Aorta (tissue), 5 donors: Measurements from ENCODE around the gene ASTN1. TPM values are rescaled to one million over a fixed set of nuclear protein-coding genes. Genes with fewer than 3 reads are reported as not detected.

Experiments
- ATAC-seq: fragments of 200-7000 bp; cut with Tn5 transposase; one replicate; pipeline ENCODE4 v1.9.1; 2022; ENCODE audit warnings: moderate library complexity; ENCODE audit not compliant: low FRiP score
- DNase-seq, 2 donors: peaks; one replicate each; pipeline ENCODE4 v3.0.0-alpha.2; 2020
- H3K27ac ChIP-seq, 2 donors: one replicate each; pipeline ENCODE4 v1.5.1; 2013; ENCODE audit warnings: low read length in 2 of 2, mild to moderate bottlenecking in 2 of 2, moderate library complexity in 2 of 2, control low read depth in 1 of 2, inconsistent platforms in 1 of 2, low read depth in 1 of 2
- H3K27me3 ChIP-seq, 2 donors: one replicate each; pipeline ENCODE4 v1.6.1; 2013; ENCODE audit warnings: control low read depth in 1 of 2, low read length in 1 of 2, mild to moderate bottlenecking in 1 of 2, moderate library complexity in 1 of 2; ENCODE audit not compliant: insufficient read depth in 2 of 2, control insufficient read depth in 1 of 2
- H3K36me3 ChIP-seq, 2 donors: one replicate each; pipeline ENCODE4 v1.6.1; 2013; ENCODE audit warnings: control low read depth in 1 of 2, low read length in 1 of 2, mild to moderate bottlenecking in 1 of 2; ENCODE audit not compliant: insufficient read depth in 2 of 2, control insufficient read depth in 1 of 2
- H3K4me1 ChIP-seq, 2 donors: one replicate each; pipeline ENCODE4 v1.6.1; 2013; ENCODE audit warnings: low read length in 2 of 2, control low read depth in 1 of 2, mild to moderate bottlenecking in 1 of 2, moderate library complexity in 1 of 2; ENCODE audit not compliant: insufficient read depth in 2 of 2, control insufficient read depth in 1 of 2
- H3K4me3 ChIP-seq, 2 donors: one replicate each; pipeline ENCODE4 v1.5.1; 2013; ENCODE audit warnings: low read length in 2 of 2, control low read depth in 1 of 2, mild to moderate bottlenecking in 1 of 2
- H3K9me3 ChIP-seq: one replicate; pipeline ENCODE4 v1.6.1; 2013; ENCODE audit warnings: mild to moderate bottlenecking, low read length; ENCODE audit not compliant: control insufficient read depth
- WGBS, 2 donors: extraction: QIAGEN DNeasy Blood & Tissue Kit; methylation state at CpG; one replicate each; pipeline ENCODE4 v1.1.7; 2013; 5-methylcytosine and 5-hydroxymethylcytosine counted together
- intact Hi-C, 2 donors: fragments of 100-400 bp; cut with DNase I; formaldehyde crosslinking; loops; one replicate each; pipeline versions ENCODE4 v1.14.2 to v1.15.0; 2022
- polyA plus RNA-seq, 2 donors: library from polyadenylated mRNA; stranded (reverse); fragments of 200-250 nt; gene quantifications; one replicate each; pipeline ENCODE4 v1.2.3, GENCODE V29; 2013
- total RNA-seq, 2 donors: library from RNA; stranded (reverse); fragmentation: NEBNext Ultra II Directional; extraction: Animal tissue kit (Norgen Biotek cat#: 25700); gene quantifications; one replicate each; pipeline ENCODE4 v1.2.1, GENCODE V29; 2021
- donor health status: healthy with polysubstance abuse.
- donor health status: Bipolar disorder and iron deficiency.
- donor health status: DM: no; HTN: no; CAD: no.
- donor health status: DM: no; HTN: no; CAD: no.
- donor health status: DM: yes; HTN: yes; CAD: no.

ASTN1 gene
- total and polyA plus RNA-seq, 4 donors, result 0.06 to 0.33 TPM; not detected in 2

GRCh38 chr1:177126267-177126666 lies 38.2 kb downstream of the ASTN1 start:
- intact Hi-C loops, result no loop called here
- no peak overlapping the region for H3K4me3 ChIP-seq
- no peaks in the 10 kb centered on the region for H3K4me1 ChIP-seq
- no peak overlapping the region for H3K27ac ChIP-seq
- peaks cover 3% of the 10 kb centered on the region for H3K9me3 ChIP-seq
- 59 to 77% methylated on average over 3 of the region's 3 CpGs for WGBS, 2 donors
- H3K36me3 ChIP-seq, result no peaks in the 10 kb centered on the region
- DNase-seq (no peak), ATAC-seq (no peak)
- H3K27me3 ChIP-seq, result no peaks in the 10 kb centered on the region

GRCh38 chr1:177124577-177125278 lies 39.8 kb downstream of the ASTN1 start:
- no peak for ATAC-seq
- Histone ChIP-seq H3K4me3 (no peak overlapping the region), H3K4me1 (no peaks in the 10 kb centered on the region), H3K27me3 (no peaks in the 10 kb centered on the region), H3K36me3 (no peaks in the 10 kb centered on the region), H3K27ac (no peak overlapping the region), H3K9me3 (peaks cover 3% of the 10 kb centered on the region)
- no peak for DNase-seq
- 79 to 86% methylated on average over 4 of the region's 4 CpGs for WGBS, 2 donors
- intact Hi-C loops, result no loop called here

- no peak for DNase-seq
- H3K27me3 ChIP-seq, result no peaks in the 10 kb centered on the region
- 89 to 91% methylated on average over 12 of the region's 12 CpGs for WGBS, 2 donors
- no peak overlapping the region for H3K4me3 ChIP-seq
- H3K9me3 ChIP-seq, result peaks cover 3% of the 10 kb centered on the region
- no peaks in the 10 kb centered on the region for H3K4me1 ChIP-seq
- no peak for ATAC-seq
- intact Hi-C loops, result no loop called here
- no peak overlapping the region for H3K27ac ChIP-seq
- no peaks in the 10 kb centered on the region for H3K36me3 ChIP-seq
These were observed 41.9 kb downstream of the ASTN1 start for GRCh38 chr1:177122461-177123251.

GRCh38 chr1:177119311-177119710 lies 45.2 kb downstream of the ASTN1 start:
- WGBS, 2 donors, result 62 to 63% methylated on average over 4 of the region's 4 CpGs
- ATAC-seq, result no peak
- Histone ChIP-seq H3K4me3 (no peak overlapping the region), H3K4me1 (no peaks in the 10 kb centered on the region), H3K27ac (no peak overlapping the region), H3K27me3 (peaks cover 0 to 1% of the 10 kb centered on the region in 2 donors), H3K36me3 (no peaks in the 10 kb centered on the region), H3K9me3 (no peaks in the 10 kb centered on the region)
- intact Hi-C loops, result loop anchor here in 1 of 2 donors (2.0 kb wide), 1 partner anchor 15 kb away; no protein-coding TSS in a partner anchor
- DNase-seq, result no peak

GRCh38 chr1:177118901-177119300 lies 45.6 kb downstream of the ASTN1 start:
- Histone ChIP-seq H3K4me3 (no peak overlapping the region), H3K4me1 (no peaks in the 10 kb centered on the region), H3K9me3 (no peaks in the 10 kb centered on the region), H3K36me3 (no peaks in the 10 kb centered on the region), H3K27ac (no peak overlapping the region), H3K27me3 (peaks cover 0 to 1% of the 10 kb centered on the region in 2 donors)
- DNase-seq (no peak), ATAC-seq (no peak)
- 75 to 84% methylated on average over 4 of the region's 4 CpGs for WGBS, 2 donors
- intact Hi-C loops, result loop anchor here in 1 of 2 donors (2.0 kb wide), 1 partner anchor 14 kb away; no protein-coding TSS in a partner anchor

- ATAC-seq (no peak), DNase-seq (no peak)
- intact Hi-C loops, result no loop called here
- no peaks in the 10 kb centered on the region for H3K9me3 ChIP-seq
- H3K4me3 ChIP-seq, result no peak overlapping the region
- no peaks in the 10 kb centered on the region for H3K36me3 ChIP-seq
- 82 to 84% methylated on average over 4 of the region's 4 CpGs for WGBS, 2 donors
- no peak overlapping the region for H3K27ac ChIP-seq
- H3K4me1 ChIP-seq, result no peaks in the 10 kb centered on the region
- peaks cover 0 to 1% of the 10 kb centered on the region in 2 donors for H3K27me3 ChIP-seq
These were observed 47.6 kb downstream of the ASTN1 start for GRCh38 chr1:177116941-177117340.

GRCh38 chr1:177106614-177107365 lies 57.7 kb downstream of the ASTN1 start:
- Histone ChIP-seq H3K27me3 (peaks cover 0 to 2% of the 10 kb centered on the region in 2 donors), H3K9me3 (no peaks in the 10 kb centered on the region), H3K4me1 (no peaks in the 10 kb centered on the region), H3K27ac (no peak overlapping the region), H3K4me3 (no peak overlapping the region), H3K36me3 (no peaks in the 10 kb centered on the region)
- DNase-seq (no peak), ATAC-seq (no peak)
- WGBS, 2 donors, result 79 to 88% methylated on average over 4 of the region's 4 CpGs
- intact Hi-C loops, result no loop called here

- Histone ChIP-seq H3K4me3 (no peak overlapping the region), H3K27me3 (peaks cover 0 to 2% of the 10 kb centered on the region in 2 donors), H3K27ac (no peak overlapping the region), H3K9me3 (no peaks in the 10 kb centered on the region), H3K36me3 (no peaks in the 10 kb centered on the region), H3K4me1 (no peaks in the 10 kb centered on the region)
- DNase-seq (no peak), ATAC-seq (no peak)
- 82 to 86% methylated on average over 1 of the region's 1 CpG for WGBS, 2 donors
- intact Hi-C loops, result no loop called here
These were observed 58.3 kb downstream of the ASTN1 start for GRCh38 chr1:177106196-177106595.
